K562 (cell line): ENCODE measurements around the gene CD151. TPM values are rescaled to one million over a fixed set of nuclear protein-coding genes. Genes with fewer than 3 reads are reported as not detected.

ENCODE experiments used
- ARHGAP35 ChIP-seq: fragments of 450-650 bp; IDR thresholded peaks from 2 replicates; pipeline ENCODE4 v1.6.1; 2018; ENCODE audit not compliant: partially characterized antibody
- CBFB ChIP-seq: sonication (generic); formaldehyde crosslinking; IDR thresholded peaks from 2 replicates; pipeline ENCODE4 v1.4.0; 2020; ENCODE audit warnings: mild to moderate bottlenecking, missing genetic modification reagents
- CBX1 ChIP-seq: sonication (generic); IDR thresholded peaks from 2 replicates; pipeline ENCODE4 v1.6.1; 2016; ENCODE audit warnings: antibody characterized with exemption, low read depth, mild to moderate bottlenecking
- E2F3 ChIP-seq: fragments of 250-450 bp; sonication (Bioruptor Pico); IDR thresholded peaks from 2 replicates; pipeline ENCODE4 v1.4.0; 2020; ENCODE audit warnings: mild to moderate bottlenecking
- FOXM1 ChIP-seq, 2 experiments: fragments of 450-650 bp in 1 of 2; sonication (generic) in 1 of 2; formaldehyde crosslinking in 1 of 2; IDR thresholded peaks; 2 replicates each; pipeline versions ENCODE4 v1.6.1 to v1.9.0; 2017 to 2022; ENCODE audit warnings: low read depth in 2 of 2, mild to moderate bottlenecking in 2 of 2, missing genetic modification reagents in 1 of 2, moderate library complexity in 1 of 2
- NCOA1 ChIP-seq: fragments of 450-650 bp; IDR thresholded peaks from 2 replicates; pipeline ENCODE4 v1.6.1; 2016; ENCODE audit warnings: low read depth
- NR4A1 ChIP-seq, 2 experiments: fragments of 250-450 bp in 1 of 2; fragments of 450-650 bp in 1 of 2; sonication (Bioruptor Pico) in 1 of 2; IDR thresholded peaks; 2 replicates each; pipeline versions ENCODE4 v1.4.0 to v1.6.1; 2016 to 2020; ENCODE audit warnings: mild to moderate bottlenecking in 2 of 2, missing compliant biosample characterization in 1 of 2, missing genetic modification characterization in 1 of 2, moderate library complexity in 1 of 2
- POLR2A ChIP-seq: fragments of 450-650 bp; conservative IDR thresholded peaks from 2 replicates; pipeline ENCODE4 v1.6.1; 2016
- PRMT5 ChIP-seq: sonication (generic); formaldehyde crosslinking; IDR thresholded peaks from 2 replicates; pipeline ENCODE4 v1.5.0; 2020; ENCODE audit warnings: missing genetic modification reagents
- RFX5 ChIP-seq: IDR thresholded peaks from 2 replicates; pipeline ENCODE4 v1.6.1; 2011; ENCODE audit warnings: low read depth, mild to moderate bottlenecking, improper control_type of control experiment, low read length
- SMAD4 ChIP-seq: fragments of 250-450 bp; sonication (Bioruptor Pico); conservative IDR thresholded peaks from 2 replicates; pipeline ENCODE4 v1.8.0; 2021; ENCODE audit warnings: inconsistent platforms, mild to moderate bottlenecking, moderate library complexity
- SMARCC2 ChIP-seq: fragments of 450-650 bp; IDR thresholded peaks from 2 replicates; pipeline ENCODE4 v1.6.1; 2017; ENCODE audit warnings: antibody characterized with exemption, moderate library complexity, mild to moderate bottlenecking, low read depth
- TAF9B ChIP-seq: fragments of 450-650 bp; IDR thresholded peaks from 2 replicates; pipeline ENCODE4 v1.6.1; 2018; ENCODE audit warnings: mild to moderate bottlenecking; ENCODE audit not compliant: partially characterized antibody
- ZNF232 ChIP-seq: sonication (generic); formaldehyde crosslinking; IDR thresholded peaks from 2 replicates; pipeline ENCODE4 v1.8.0; 2022; ENCODE audit warnings: mild to moderate bottlenecking, missing genetic modification reagents
- ZNF282 ChIP-seq: sonication (generic); formaldehyde crosslinking; IDR thresholded peaks from 2 replicates; pipeline ENCODE4 v1.8.1; 2023; ENCODE audit warnings: missing genetic modification reagents
- polyA plus RNA-seq, 8 experiments: library from polyadenylated mRNA; depleted of rRNA in 4 of 8; stranded (reverse) in 5 of 8; unstranded in 3 of 8; fragments of >200 nt; fragmentation: Nextera tagmentation in 2 of 8; fragmentation: Illumina TruSeq in 1 of 8; extraction: Ambion mirVana in 2 of 8; extraction: Trizol in 1 of 8; gene quantifications; 2 replicates each; pipeline versions ENCODE4 v1.2.1 to v1.2.3, GENCODE V29; 2011 to 2014; ENCODE audit warnings: inconsistent platforms in 1 of 8, missing spikeins in 1 of 8
- total RNA-seq, 7 experiments: library from RNA; depleted of rRNA in 6 of 7; stranded (reverse); fragments of >200 nt in 6 of 7; fragmentation: Illumina TruSeq in 2 of 7; extraction: Trizol in 2 of 7; gene quantifications; 2 replicates each; pipeline versions ENCODE4 v1.2.1 to v1.2.3, GENCODE V29; 2011 to 2021; ENCODE audit warnings: low replicate concordance in 1 of 7
- TF ChIP-seq, protein P1 (sequence below): sonication (generic); formaldehyde crosslinking; IDR thresholded peaks from 2 replicates; pipeline ENCODE4 v1.8.1; 2023; ENCODE audit warnings: mild to moderate bottlenecking, missing genetic modification reagents
- TF ChIP-seq, protein P2 (sequence below): fragments of 450-650 bp; IDR thresholded peaks from 2 replicates; pipeline ENCODE4 v1.7.1; 2018; ENCODE audit warnings: mild to moderate bottlenecking, low read depth; ENCODE audit not compliant: partially characterized antibody

The CD151 gene
- total and polyA plus RNA-seq, 9 of the 15 experiments (the other 6 are each of a cell fraction or from before 2014, with no cell fraction given) = 2.3 to 187 (median 140) TPM

DNA sequence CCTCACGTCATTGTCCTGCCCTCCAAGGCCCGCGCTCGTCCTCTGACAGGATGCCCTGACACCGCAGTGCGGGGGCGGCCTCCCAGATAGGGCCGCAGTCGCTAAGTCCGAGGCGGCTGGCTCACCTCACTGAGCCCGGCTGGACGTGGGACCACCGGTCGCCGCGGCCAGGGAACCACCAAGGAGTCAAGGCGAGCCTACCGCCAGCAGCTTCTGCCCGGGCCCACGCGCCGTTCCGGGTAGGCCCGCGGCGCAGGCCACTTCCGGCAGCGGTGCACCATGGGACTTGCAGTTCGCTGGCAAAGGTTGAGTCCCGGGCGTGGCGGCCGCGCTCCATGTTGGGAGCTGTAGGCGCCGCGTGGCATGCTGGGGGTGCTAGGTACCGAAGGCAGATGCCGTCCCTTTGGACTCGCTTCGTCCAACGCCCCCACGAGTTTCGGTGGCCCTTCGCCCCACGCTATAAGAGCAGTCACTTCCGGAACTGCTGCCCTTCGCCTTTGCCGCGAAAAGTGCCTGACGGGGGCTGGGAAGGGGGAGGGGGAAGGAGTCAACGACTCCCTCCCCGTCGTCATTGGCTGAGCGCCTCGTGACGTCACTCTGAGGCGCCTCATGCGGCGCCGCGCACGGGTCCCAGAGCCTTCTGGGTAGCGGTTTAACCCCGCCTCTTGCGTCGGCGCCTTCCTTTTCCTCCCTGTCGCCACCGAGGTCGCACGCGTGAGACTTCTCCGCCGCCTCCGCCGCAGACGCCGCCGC is 23.3 kb upstream of the CD151 start, which contains the start of gene RPLP2 (continued):
- TF ChIP-seq, protein P1, sequence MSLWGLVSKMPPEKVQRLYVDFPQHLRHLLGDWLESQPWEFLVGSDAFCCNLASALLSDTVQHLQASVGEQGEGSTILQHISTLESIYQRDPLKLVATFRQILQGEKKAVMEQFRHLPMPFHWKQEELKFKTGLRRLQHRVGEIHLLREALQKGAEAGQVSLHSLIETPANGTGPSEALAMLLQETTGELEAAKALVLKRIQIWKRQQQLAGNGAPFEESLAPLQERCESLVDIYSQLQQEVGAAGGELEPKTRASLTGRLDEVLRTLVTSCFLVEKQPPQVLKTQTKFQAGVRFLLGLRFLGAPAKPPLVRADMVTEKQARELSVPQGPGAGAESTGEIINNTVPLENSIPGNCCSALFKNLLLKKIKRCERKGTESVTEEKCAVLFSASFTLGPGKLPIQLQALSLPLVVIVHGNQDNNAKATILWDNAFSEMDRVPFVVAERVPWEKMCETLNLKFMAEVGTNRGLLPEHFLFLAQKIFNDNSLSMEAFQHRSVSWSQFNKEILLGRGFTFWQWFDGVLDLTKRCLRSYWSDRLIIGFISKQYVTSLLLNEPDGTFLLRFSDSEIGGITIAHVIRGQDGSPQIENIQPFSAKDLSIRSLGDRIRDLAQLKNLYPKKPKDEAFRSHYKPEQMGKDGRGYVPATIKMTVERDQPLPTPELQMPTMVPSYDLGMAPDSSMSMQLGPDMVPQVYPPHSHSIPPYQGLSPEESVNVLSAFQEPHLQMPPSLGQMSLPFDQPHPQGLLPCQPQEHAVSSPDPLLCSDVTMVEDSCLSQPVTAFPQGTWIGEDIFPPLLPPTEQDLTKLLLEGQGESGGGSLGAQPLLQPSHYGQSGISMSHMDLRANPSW = peak; percentile 12; the same call in 1 of the 2 replicates
- peak; percentile 94 for TF ChIP-seq CBFB (CRISPR knock-in tag)
- peak; percentile 72 for TF ChIP-seq TAF9B
- 0 out of 2 replicates have a peak, but pooled peaks have one; percentile 8 for TF ChIP-seq ZNF232
- 0 out of 2 replicates have a peak, but pooled peaks have one; percentile 17 for TF ChIP-seq NCOA1
- TF ChIP-seq RFX5 = peak; percentile 72; the same call in 1 of the 2 replicates
- TF ChIP-seq, protein P2, sequence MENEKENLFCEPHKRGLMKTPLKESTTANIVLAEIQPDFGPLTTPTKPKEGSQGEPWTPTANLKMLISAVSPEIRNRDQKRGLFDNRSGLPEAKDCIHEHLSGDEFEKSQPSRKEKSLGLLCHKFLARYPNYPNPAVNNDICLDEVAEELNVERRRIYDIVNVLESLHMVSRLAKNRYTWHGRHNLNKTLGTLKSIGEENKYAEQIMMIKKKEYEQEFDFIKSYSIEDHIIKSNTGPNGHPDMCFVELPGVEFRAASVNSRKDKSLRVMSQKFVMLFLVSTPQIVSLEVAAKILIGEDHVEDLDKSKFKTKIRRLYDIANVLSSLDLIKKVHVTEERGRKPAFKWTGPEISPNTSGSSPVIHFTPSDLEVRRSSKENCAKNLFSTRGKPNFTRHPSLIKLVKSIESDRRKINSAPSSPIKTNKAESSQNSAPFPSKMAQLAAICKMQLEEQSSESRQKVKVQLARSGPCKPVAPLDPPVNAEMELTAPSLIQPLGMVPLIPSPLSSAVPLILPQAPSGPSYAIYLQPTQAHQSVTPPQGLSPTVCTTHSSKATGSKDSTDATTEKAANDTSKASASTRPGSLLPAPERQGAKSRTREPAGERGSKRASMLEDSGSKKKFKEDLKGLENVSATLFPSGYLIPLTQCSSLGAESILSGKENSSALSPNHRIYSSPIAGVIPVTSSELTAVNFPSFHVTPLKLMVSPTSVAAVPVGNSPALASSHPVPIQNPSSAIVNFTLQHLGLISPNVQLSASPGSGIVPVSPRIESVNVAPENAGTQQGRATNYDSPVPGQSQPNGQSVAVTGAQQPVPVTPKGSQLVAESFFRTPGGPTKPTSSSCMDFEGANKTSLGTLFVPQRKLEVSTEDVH = peak; percentile 96
- TF ChIP-seq POLR2A = peak; percentile 93
- peak; percentile 19 for TF ChIP-seq SMAD4
- peak; percentile 74; the same call in 1 of the 2 replicates for TF ChIP-seq E2F3 (CRISPR knock-in tag)
- no peak for TF ChIP-seq FOXM1 (IDR thresholded peaks at IDR 0.05; ENCODE audit: low read depth)
- TF ChIP-seq FOXM1 (CRISPR knock-in tag; IDR thresholded peaks at IDR 0.05; ENCODE audit: low read depth) = peak; percentile 89
- TF ChIP-seq ARHGAP35 = no peak
- TF ChIP-seq PRMT5 = no peak
- TF ChIP-seq NR4A1 (CRISPR knock-in tag; IDR thresholded peaks at IDR 0.05) = peak; percentile 77; the same call in 1 of the 2 replicates
- TF ChIP-seq NR4A1 (tag; IDR thresholded peaks at IDR 0.05) = peak; percentile 71; the same call in 1 of the 2 replicates
- TF ChIP-seq SMARCC2 = no peak
- peak; percentile 16; the same call in 1 of the 2 replicates for TF ChIP-seq CBX1
- TF ChIP-seq ZNF282 = no peak; the same call in 1 of the 2 replicates
